GM19455 (cell line): Measurements from ENCODE around the gene SELENON.

ENCODE experiments used
- ATAC-seq: cut with Tn5 transposase; IDR thresholded peaks from one replicate; pipeline ENCODE4 v1.9.1; 2021; ENCODE audit not compliant: unreplicated experiment

The SELENON gene

GRCh38 chr1:25861316-25862286, 61.6 kb downstream of the SELENON start:
- ATAC-seq = no peak

DNA sequence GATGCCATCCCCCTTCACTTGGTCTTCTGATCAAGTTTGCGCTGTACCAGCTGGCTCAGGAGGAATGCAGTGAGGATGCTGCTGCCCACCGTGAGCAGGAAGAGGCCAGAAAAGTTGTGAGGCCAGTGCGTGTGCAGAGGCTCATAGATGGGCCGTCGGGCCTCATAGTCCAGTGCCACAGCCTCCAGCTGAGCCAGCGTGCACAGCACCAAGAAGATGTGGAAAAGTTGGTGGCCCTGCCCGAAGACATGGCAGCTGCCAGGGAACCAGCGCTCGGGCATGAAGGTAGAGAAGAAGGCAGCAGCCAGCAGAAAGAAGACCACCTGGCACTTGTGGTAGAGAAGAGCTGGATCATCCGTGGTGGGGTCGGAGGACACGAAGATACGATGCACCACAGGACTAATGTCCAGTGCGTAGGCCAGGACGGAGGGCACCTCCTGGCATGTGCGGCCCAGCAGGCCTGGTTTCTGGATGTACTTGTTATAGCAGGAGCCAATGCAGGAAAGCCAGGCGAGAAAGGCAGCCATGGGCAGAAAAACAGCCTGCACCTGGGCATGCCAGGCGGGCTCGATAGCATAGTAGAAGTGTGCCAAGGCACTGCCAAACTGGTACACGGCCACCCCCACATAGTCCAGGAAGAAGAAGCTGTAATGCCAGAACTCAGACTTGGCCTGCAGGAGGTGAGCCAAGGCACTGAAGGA, 62.9 kb downstream of the SELENON start:
- ATAC-seq = no peak

DNA sequence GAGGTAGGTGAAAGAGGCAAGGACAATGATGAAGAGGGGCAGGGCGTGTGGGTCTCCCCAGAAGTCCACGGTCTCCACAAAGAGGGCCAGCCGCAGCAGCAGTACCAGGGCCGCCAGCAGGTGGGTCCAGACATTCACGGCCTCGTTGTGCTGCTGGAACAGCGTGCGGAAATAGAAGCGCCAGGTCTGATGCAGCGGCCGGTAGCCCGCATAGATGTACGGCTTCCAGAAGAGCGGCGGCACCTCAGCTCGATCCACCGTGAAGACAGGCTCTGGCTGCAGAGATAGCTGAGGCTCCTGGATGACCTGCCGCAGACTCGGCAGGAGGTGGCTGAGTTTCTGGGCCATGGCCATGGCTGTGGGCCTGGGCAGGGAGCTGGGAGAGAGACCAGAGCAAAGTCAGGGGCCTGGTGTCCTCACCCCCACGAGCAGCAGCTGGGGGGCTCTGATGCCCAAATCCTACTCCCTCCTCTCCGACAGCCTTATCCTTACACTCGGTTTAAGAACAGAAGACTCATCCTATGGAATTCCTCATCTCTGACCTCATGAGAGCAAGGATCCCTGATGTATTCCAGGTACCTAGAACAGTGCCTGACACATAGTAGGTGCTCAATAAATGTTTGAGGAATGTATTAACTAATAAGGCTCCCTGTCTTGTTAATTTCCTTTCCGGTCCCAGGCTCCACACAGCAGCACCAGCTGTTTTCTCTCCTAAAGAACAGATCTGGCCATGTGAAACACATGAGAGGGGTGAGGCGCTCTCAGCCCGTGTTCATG, 63.7 kb downstream of the SELENON start:
- ATAC-seq = no peak

DNA sequence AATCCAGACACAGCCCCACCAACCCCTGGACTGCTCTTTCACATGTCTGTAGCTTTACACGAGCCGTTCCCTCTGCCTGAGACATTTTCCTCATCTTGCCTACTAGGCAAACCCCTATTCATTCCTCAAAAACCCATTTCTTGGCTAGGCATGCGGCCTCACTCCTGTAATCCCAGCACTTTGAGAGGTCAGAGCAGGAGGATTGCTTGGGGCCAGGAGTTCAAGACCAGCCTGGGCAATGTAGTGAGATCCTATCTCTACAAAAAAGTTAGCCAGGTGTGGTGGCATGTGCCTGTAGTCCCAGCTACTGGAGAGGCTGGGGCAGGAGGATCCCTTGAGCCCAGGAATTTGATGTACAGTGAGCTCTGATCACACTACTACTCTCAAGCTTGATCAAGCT, 64.4 kb downstream of the SELENON start:
- ATAC-seq = no peak

GRCh38 chr1:25866288-25866687, 66.3 kb downstream of the SELENON start:
- no peak for ATAC-seq

DNA sequence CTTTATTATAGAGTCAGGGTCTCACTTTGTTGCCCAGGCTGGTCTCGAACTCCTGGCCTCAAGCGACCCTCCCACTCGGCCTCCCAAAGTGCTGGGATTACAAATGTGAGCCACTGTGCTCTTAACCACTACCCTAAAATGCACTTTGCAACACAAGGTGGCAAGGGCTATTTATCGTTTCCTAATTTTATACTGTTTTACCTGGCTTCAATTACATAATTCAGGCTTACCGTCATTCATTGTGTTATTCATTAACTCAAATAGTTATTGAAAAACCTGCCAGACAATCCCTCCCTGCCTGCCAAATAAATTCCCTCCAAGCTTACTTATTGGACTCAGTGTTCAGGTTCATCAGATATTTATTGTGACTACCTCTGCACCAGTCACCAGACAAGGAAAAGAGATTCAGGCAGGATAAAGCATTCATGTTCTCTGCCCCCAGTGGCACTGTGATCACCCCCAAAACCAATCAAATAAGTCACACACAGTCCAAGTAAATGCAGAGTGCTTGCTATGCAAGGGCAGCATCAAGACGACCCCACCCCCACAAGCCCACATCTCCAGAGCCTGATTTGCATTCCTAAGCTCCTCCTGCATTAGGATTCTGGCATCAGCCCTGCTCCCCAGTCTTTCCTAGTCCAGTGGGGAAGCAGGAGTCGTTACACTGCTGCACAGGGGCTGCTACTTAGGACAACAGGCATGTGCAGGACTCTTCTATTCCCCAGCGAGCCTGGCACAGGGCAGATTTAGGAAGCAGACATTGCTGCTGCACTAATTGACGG, 67.4 kb downstream of the SELENON start:
- no peak for ATAC-seq
